Measurements from ENCODE around the gene ARGLU1. TPM values are rescaled to one million over a fixed set of nuclear protein-coding genes. Genes with fewer than 3 reads are reported as not detected.
"Not testable (repeated sequence)": the region's sequence is repeated elsewhere in the genome, so short reads cannot be mapped to it uniquely, and the experiment has no call there.

ARGLU1 gene
- total RNA-seq, 1 donor from 2014 or later = 112 TPM

- H3K27ac Mint-ChIP-seq = no peak overlapping the region
- ATAC-seq (ENCODE audit: low read depth) (no peak), DNase-seq (no peak)
- no peak overlapping the region for H3K4me3 Mint-ChIP-seq
- ChIA-PET CTCF (no interaction called here), POLR2A (no interaction called here)
- H3K9me3 Mint-ChIP-seq = no peaks in the 10 kb centered on the region
- peaks cover 12% of the 10 kb centered on the region for H3K27me3 Mint-ChIP-seq
- intact Hi-C loops (cut with micrococcal nuclease) = no loop called here
- TF ChIP-seq CTCF (IDR thresholded peaks at IDR 0.05) = no peak
- H3K4me1 Mint-ChIP-seq = no peaks in the 10 kb centered on the region
- H3K36me3 Mint-ChIP-seq (ENCODE audit: low read depth) = no peaks in the 10 kb centered on the region
Observed at GRCh38 chr13:106601489-106601888, 33.6 kb upstream of the ARGLU1 start.

GRCh38 chr13:106600798-106601135, 32.8 kb upstream of the ARGLU1 start:
- H3K4me1 Mint-ChIP-seq; H3K27me3 Mint-ChIP-seq; ATAC-seq (ENCODE audit: low read depth); CTCF ChIA-PET; H3K27ac Mint-ChIP-seq; DNase-seq; H3K9me3 Mint-ChIP-seq; H3K36me3 Mint-ChIP-seq (ENCODE audit: low read depth); POLR2A ChIA-PET; H3K4me3 Mint-ChIP-seq; intact Hi-C loops (cut with micrococcal nuclease): not testable (repeated sequence)

- Mint-ChIP-seq H3K36me3 (ENCODE audit: low read depth) (no peaks in the 10 kb centered on the region), H3K27ac (no peak overlapping the region), H3K9me3 (no peaks in the 10 kb centered on the region), H3K4me3 (no peak overlapping the region), H3K4me1 (no peaks in the 10 kb centered on the region), H3K27me3 (peaks cover 6% of the 10 kb centered on the region)
- TF ChIP-seq CTCF (IDR thresholded peaks at IDR 0.05) = no peak
- CTCF ChIA-PET = no interaction called here
- POLR2A ChIA-PET = no interaction called here
- DNase-seq (no peak), ATAC-seq (ENCODE audit: low read depth) (no peak)
- intact Hi-C loops (cut with micrococcal nuclease) = no loop called here
Observed at GRCh38 chr13:106599875-106600797, 32.2 kb upstream of the ARGLU1 start.

- ChIA-PET CTCF (no interaction called here), POLR2A (no interaction called here)
- no peak overlapping the region for H3K4me3 Mint-ChIP-seq
- ATAC-seq (ENCODE audit: low read depth) (no peak), DNase-seq (no peak)
- intact Hi-C loops (cut with micrococcal nuclease) = no loop called here
- H3K27me3 Mint-ChIP-seq = peaks cover 1% of the 10 kb centered on the region
- H3K4me1 Mint-ChIP-seq = no peaks in the 10 kb centered on the region
- H3K36me3 Mint-ChIP-seq (ENCODE audit: low read depth) = no peaks in the 10 kb centered on the region
- H3K27ac Mint-ChIP-seq = no peak overlapping the region
- no peaks in the 10 kb centered on the region for H3K9me3 Mint-ChIP-seq
- no peak for TF ChIP-seq CTCF (IDR thresholded peaks at IDR 0.05)
Observed at GRCh38 chr13:106597749-106598395, 29.9 kb upstream of the ARGLU1 start.

- no peak overlapping the region for H3K4me3 Mint-ChIP-seq
- peaks cover 1% of the 10 kb centered on the region for H3K27me3 Mint-ChIP-seq
- POLR2A ChIA-PET = no interaction called here
- H3K4me1 Mint-ChIP-seq = no peaks in the 10 kb centered on the region
- intact Hi-C loops (cut with micrococcal nuclease) = no loop called here
- no peaks in the 10 kb centered on the region for H3K36me3 Mint-ChIP-seq (ENCODE audit: low read depth)
- H3K27ac Mint-ChIP-seq = no peak overlapping the region
- CTCF ChIA-PET = no interaction called here
- H3K9me3 Mint-ChIP-seq = no peaks in the 10 kb centered on the region
- TF ChIP-seq CTCF (IDR thresholded peaks at IDR 0.05) = no peak
- no peak for ATAC-seq (ENCODE audit: low read depth)
- DNase-seq = no peak
Observed at GRCh38 chr13:106597186-106597585, 29.2 kb upstream of the ARGLU1 start.

Data from activated B cell treated with CpG ODN at 0.5 μM for 24 hours (primary cell).